ENCODE measurements around the gene SHROOM3. TPM values are rescaled to one million over a fixed set of nuclear protein-coding genes. Genes with fewer than 3 reads are reported as not detected.

SHROOM3 gene
- total RNA-seq, 1 donor from 2014 or later: 15.2 TPM

DNA sequence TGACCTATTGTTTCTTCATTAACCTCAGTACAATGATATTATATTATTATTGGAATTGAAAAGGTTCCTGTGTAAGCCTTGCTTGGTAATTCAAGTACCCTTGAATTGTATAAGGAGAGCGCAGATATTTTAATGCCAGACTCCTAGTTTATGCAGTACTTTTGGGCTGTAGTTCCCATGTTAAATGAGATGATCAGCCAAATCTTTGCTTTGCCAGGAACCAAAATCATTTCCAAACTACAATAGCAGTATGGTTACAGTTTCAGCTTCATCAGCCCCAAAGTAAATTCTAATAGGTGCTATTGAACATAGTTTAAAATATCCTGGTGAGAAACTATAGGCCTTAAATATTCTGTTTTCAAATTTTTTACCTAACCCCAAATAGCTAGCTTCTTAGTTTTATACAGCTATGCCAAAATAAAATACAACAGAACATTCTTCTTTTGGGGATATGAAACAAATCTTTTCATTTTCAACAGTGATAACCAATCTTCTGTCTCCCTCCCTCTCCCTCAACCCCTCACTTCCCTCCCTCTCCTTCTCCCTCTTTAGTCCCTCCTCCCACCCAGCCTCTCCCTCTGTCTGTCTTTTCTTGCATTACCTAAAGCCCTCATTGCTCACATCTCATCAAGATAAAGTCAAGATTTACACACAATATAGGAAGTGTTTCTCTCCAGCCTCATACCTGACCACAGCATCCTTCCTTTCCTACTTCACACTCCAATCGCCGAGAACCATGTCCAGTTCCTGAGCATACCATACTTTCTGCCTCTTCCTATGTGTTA, 190.1 kb downstream of the SHROOM3 start:
- intact Hi-C loops (cut with DNase I): no loop called here
- ATAC-seq: no peak
- DNase-seq (ENCODE audit: missing footprints): no peak

DNA sequence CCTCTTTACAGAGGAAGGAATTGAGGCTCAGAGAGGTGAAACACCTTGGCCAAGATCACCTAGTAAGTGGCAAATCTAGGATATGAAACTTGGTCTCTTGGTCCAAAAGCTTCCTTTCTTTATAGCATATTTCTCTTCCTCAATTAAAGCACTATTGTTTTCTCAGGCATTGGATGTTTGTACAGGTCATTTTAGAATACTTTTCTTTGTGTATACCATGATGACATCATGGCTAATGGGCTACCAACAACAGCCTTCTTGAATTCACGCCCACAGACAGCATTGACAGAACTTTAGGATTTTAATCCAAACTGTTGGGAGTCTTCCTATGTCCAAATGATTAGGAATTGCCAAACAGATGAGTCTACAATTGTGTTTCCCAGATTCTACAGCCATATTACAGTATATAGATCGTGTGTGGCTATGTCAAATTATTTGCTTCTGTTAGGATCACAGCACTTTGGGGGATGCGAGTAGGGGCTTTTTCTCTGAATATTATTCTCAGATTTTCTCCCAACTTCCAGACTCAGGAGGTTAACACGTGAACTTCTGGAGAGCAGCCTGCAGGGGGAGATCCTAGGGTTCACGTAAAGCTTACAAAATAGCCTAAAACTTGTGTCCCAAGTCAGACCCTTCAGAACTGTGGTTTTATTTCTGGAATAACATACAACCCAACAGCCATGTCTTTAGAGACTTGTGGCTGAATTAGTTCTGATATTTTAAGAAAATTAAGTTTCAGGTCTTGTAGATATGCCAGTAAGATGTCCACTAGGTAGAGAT, 191.8 kb downstream of the SHROOM3 start:
- intact Hi-C loops (cut with DNase I): no loop called here
- ATAC-seq (no peak), DNase-seq (ENCODE audit: missing footprints) (no peak)

DNA sequence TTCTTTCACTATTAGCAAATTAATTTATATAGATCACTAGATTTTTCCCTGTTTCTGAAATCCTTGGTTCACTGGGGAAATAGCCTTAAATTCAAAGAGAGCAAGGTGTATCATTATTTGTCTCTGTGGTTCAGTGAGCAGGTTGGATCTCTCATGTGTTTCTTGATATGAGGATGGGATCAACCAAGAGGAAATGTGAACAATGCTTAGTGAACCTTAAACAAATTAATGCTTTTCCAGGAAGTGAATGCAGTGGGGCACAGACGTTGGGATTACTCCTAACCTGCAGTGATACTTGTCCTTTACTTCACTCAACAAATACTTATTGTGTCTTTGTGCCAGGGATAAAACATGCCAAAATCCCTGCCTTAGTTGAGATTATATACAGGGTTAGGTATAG, 193.2 kb downstream of the SHROOM3 start:
- intact Hi-C loops (cut with DNase I): no loop called here
- ATAC-seq: no peak
- DNase-seq (ENCODE audit: missing footprints): no peak

DNA sequence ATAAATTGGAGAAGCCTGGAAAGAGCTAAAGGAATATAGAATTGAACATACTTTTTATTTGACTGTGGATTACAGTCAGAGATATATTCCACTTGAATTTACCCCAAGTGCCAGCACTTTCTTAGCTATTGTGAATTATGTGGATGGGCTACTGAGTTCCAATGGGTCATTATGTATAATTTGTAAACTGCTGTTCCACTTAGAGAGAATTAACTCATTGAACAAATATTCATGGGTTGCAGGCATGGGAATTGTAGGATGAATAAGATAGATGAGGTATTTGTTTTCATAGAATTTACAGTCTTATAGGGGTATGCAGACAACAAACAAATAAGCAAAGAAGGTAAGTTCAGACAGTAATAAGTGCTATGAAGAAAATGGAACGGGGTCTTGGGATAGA, 195.7 kb downstream of the SHROOM3 start:
- ATAC-seq (no peak), DNase-seq (ENCODE audit: missing footprints) (no peak)
- intact Hi-C loops (cut with DNase I): no loop called here

DNA sequence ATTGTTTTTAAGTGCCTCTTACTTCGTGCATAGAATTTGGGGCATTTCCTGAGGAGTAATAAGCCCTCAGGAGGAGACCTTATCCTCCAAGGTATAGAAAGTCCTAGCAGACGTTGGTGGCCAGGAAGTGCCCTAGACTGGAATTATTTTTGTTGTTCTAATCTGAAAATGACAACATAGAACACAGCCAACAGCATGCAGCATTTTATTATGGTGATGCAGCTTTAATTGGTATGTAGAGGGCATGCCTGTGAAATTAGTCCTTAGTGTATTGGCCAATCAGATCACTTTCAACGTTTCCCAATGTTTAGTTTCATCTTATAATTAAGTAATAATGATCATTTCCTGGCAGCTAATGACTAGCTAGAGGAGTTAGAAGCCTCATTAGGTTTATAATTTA, 199.2 kb downstream of the SHROOM3 start:
- ATAC-seq (no peak), DNase-seq (ENCODE audit: missing footprints) (no peak)
- intact Hi-C loops (cut with DNase I): no loop called here

DNA sequence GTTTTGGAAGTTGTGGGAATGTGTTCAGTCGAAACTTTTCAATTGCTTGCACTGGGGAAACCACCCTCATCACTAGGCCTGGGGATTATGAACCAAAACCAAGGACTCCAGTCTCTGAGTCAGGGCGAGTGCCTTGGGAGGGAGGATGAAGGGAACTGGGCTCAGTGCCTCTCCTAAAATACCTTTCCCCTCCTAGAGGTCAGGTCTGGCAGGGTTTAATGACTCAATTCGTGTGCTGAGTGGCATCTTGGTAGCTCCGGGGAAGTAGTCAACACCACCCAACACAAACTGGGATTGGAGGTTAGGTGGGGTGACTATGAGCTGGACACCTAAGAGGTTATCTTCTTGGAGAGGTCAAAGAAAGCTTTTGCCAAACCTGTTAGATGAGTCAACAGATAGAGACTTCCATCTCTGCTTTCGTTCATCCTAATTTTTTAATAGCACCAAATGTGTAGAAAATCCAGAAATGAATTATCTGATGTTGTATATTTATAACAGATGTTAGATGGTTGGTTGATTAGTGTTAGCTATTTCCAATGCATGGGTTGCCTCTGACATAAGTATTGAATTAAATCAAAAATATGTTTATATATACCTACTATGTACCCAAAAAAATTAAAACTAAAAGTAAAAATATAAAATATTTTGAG, 202.8 kb downstream of the SHROOM3 start:
- no peak for DNase-seq (ENCODE audit: missing footprints)
- intact Hi-C loops (cut with DNase I): no loop called here
- no peak for ATAC-seq

DNA sequence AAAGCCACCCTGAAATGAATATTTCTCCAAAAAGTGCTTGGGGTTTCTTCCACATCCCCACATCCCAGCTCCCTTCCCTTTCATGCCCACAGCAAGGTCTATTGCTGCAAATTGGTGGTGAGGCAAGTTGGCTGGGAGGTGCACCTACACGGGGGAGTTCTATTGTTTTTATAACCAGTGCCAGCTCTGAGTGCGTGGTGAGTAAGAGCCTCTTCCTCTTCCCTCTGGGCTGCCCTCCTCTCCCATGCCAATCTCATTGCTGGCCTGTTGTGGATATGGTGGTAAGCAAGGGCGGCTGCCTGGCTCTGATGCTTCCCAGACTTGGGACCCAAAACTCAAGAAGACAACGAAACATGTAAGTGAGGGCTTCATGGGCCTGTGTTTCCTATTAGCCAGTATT, 204.3 kb downstream of the SHROOM3 start:
- ATAC-seq: no peak
- no peak for DNase-seq (ENCODE audit: missing footprints)
- intact Hi-C loops (cut with DNase I): no loop called here

DNA sequence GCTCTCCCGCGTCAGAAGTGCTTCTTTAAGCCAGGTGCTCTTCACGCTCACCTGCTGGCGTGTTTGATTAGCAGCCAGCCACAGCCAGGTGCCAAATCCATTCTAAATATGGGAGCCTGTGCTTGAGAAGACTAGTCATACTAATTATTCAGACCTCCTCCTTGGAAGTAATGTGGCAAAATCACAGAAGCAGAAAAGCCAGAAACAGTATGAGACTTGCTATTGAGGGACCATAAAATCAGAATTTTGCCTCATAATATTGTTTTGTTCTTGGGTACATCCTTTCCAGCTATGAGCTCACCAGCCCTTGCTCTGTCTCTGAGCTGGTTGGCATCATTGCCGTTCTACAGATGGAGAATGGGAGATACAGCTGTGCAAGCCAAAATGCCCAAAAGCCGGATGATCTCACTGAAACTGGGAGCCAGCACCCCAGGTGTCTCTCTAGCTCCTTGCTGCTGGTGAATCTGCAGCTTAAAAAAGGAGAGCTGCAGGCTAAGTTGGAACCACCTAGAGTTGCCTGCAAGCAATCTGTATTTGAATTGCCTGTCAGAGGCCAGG, 205.4 kb downstream of the SHROOM3 start:
- DNase-seq (ENCODE audit: missing footprints) (no peak), ATAC-seq (no peak)
- intact Hi-C loops (cut with DNase I): no loop called here

DNA sequence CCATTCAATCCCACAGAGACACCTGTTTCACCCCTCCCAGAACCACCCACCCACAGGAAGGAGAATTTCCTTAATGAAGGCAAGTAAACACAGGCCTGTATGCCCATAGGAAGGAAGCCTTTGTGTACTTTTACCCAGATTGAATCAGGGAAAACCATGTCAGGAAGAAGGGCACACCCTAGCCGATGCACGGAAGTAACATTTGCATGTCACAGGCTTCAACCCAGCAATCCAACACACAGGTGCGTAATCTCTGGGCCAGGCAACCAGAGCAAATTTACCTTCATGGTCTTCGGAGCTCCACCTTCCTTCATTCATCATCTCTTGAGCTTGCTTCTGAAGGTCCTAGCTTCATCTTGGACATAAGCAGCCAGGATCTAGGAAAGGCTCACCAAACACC, 206.3 kb downstream of the SHROOM3 start:
- intact Hi-C loops (cut with DNase I): no loop called here
- DNase-seq (ENCODE audit: missing footprints) (no peak), ATAC-seq (no peak)

DNA sequence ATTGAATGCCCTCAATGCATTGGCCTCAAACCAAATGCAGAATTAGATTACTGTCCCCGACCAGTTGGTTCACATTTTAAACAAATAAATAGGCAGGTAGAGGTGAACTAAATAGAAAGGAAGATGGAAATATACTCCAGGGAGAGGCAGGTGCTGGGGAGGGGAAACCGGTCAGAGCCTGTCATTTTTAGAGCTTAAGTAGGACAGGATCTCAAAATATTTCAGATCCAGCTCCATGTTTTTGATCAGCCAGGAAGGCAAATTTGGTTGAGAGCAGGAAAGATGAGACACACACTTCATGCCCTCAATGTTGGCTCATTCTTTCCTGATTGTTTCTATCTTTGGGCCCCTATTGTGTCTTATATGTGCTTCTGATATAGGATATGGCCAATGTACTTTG, 206.7 kb downstream of the SHROOM3 start:
- DNase-seq (ENCODE audit: missing footprints) (no peak), ATAC-seq (no peak)
- intact Hi-C loops (cut with DNase I): no loop called here

DNA sequence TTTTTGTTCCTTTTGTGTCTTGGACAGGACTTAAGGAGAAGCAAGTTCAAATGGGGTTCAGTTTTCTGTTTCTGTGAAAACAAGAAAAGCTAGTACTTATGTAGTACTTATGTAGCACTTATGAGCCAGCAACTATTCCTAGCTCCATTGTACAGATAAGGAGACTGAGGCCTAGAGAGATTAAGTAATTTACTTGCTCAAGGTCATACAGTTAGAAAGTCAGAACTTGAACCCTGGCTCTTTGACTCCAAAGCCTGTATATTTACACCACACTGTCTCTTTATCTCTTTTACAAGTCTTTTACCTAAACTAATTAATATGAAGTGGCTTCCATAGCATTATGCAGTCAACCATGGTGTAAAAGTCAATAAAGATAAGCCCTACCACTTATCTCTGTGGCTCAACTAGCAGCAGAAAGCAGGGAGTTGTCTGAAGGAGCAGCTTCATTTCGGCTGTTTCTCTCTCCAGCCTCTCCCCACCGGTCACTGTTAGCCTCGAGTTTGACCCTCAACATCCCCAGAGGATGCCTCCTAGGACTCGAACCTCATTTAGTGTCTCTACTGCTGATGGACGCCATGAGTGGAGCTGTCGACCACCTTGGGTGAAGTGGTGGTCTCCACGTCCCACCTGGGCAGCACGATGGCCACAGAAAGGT, 209.9 kb downstream of the SHROOM3 start:
- DNase-seq (ENCODE audit: missing footprints) (no peak), ATAC-seq (no peak)

DNA sequence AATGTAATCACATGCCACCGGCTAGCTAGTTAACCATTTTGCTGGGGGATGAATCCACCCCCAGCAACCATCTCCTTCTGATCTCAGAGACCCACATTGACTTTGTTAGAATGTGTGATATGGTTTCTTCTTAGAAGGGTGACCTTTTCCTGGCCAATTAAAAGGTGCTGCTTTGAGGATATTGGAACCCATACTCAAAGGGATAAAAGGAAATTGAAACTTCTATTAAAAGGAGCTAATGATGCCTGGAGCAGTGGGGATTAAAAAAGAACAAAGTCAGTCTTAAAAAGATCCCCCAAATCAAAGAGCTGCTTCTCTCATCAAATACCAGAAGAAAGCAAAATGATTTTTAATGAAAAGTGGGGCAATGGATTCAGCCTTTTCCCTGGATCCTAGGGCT, 214.1 kb downstream of the SHROOM3 start:
- DNase-seq (ENCODE audit: missing footprints) (no peak), ATAC-seq (no peak)
- intact Hi-C loops (cut with DNase I): no loop called here

More for the DNA sequence above, 209.9 kb downstream of the SHROOM3 start:
- intact Hi-C loops (cut with DNase I): no loop called here

DNA sequence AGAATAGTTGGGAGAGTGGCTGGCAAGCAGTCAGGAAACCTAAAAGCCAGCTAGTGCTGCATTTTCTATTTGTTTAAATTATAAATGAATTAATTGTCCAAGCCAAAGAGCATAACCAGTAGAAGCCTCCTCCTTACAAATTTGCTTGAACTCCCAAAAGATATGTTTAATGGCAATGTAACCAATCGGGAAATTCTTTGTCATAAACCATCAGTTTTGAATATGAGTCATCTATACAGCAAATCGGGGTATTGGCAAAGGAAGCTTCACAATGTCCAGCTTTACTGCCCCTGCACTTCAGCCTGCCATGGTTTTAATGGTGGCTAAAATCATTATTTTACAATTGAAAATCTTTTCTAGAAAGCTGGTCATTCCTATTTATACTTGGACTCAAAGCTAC, 216.6 kb downstream of the SHROOM3 start:
- DNase-seq (ENCODE audit: missing footprints) (no peak), ATAC-seq (no peak)
- intact Hi-C loops (cut with DNase I): no loop called here

DNA sequence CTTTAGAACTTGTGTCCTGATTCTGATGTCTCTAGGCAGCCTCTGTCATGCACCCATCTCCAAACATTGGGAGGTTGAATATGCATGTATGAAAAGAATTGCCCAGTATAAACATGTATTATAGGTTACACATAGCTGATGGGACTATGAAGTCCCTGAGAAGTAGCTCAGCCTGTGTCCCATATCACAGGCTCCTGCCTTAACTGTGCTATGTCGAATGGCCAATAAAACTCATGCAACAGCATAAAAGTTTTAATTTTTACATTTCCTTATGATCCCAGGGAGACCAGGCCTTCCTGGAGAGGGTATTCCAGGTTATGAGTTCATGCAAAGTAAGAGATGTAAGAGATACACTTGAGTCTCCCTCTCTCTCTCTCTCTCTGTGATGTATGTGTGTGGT, 217.4 kb downstream of the SHROOM3 start:
- ATAC-seq (no peak), DNase-seq (ENCODE audit: missing footprints) (no peak)
- intact Hi-C loops (cut with DNase I): no loop called here

DNA sequence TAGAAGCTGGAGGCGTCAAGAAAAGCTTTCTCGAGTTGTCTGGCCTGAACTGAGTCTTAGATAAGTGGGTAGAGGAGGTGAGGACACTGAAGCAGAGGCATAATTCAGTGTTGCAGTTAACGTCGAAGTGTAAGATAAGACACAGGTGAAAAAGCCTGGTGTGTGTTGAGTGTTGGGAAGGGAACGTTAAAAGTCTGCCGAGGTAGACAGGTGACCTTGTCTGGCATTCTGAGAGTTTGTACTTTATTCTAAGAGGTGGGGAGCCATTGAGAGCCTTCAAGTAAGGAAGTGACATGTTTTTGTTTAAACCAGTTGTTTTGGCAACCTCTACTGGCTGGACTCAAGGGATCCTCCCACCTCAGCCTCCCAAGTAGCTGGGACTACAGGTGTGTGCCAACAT, 219.1 kb downstream of the SHROOM3 start:
- DNase-seq (ENCODE audit: missing footprints) (no peak), ATAC-seq (no peak)
- intact Hi-C loops (cut with DNase I): no loop called here

DNA sequence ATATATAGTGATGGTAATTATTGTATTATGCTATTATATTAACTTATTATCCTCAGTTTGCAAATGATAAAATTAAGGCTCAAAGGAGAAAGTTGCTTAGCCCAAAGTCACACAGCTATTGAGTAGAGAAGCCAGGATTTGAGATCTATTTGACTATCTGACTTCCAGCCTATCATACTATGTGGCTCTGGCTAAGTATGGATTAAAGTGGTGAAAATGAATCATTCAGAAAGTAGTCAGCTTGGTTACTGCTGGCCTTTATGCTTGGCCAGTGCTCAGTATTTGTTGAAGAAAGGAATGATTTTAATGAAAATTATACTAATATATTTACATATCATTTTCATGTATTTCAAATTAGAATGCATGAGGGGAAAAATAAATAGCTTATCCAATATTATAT, 219.8 kb downstream of the SHROOM3 start:
- intact Hi-C loops (cut with DNase I): loop anchor here (5.0 kb wide), 1 partner anchor 142 kb away; no protein-coding TSS in a partner anchor
- ATAC-seq (no peak), DNase-seq (ENCODE audit: missing footprints) (no peak)

DNA sequence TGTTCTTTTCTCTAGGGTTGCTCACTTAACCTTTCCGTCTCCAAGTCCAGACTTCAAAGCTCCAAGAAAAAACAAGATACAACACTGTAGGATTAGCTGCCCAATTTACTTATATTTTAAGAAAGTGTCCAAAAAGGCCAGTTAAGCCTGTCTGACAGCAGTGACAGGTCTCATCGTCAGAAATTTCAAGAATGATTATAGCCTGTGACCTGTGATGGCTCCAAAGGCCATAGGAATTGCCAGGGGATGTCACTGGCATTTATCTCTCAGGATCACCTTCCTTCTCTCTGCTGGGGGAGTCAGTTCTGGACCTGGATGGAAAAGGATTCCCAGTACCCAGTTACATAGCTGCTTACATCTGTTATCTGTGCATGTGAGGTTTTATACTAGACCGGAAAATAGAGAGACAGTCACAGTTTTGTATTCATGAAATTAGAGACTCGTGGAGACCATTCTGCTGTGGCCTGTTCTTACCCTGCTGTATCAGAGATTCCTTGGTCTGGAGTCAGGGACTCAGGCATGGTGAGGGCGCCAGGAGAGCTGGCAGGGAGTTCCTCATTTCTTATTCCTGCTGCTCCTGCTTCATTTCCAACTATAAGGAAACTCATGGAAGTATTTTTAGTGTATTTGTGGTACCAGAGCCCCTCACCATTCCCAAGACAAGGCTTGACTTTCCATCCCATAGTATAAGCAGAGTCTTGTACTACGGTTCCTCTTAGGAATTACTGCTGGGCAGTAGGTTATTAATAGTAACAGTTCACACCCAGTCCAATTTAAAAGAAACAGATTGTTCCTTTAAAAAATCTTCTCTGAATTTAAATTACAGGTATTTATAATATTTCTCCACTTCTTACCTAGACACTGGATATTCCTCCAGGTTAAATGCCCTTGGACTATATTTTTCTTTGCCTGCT, 220.8 kb downstream of the SHROOM3 start:
- intact Hi-C loops (cut with DNase I): loop anchor here (5.0 kb wide), 1 partner anchor 144 kb away; no protein-coding TSS in a partner anchor
- DNase-seq (ENCODE audit: missing footprints) (no peak), ATAC-seq (no peak)

DNA sequence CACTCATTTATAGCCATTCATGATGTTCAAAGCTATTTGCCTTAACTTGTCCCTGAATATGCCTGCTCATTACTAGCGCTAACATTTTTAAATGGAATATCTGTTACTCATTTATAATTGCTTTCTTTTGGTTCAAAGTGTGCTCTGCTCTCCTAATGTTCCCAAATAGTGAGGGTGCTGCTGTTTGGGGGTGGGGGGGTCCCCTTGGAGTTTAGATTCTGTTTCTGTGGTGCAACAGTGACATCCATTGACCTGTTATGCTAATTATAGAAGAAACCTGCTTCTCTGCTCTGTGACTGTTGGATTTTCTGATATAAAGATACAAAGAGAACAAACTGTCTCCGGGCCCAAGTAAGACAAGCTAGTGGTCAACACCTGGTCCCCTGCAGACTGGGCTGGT, 222.4 kb downstream of the SHROOM3 start:
- ATAC-seq (peak; percentile 40), DNase-seq (ENCODE audit: missing footprints) (no peak)
- intact Hi-C loops (cut with DNase I): loop anchor here (5.0 kb wide), 1 partner anchor 145 kb away; no protein-coding TSS in a partner anchor
